Colon (tissue), 2 donors: ENCODE results near the gene CDK5RAP2.

Experiments
- FAIRE-seq: peaks from 2 replicates; lab custom pipeline; 2012; peaks lifted over from hg19 to GRCh38; lab: Jason Lieb, UNC
- donor health status: control.
- donor health status: control.

The CDK5RAP2 gene

DNA sequence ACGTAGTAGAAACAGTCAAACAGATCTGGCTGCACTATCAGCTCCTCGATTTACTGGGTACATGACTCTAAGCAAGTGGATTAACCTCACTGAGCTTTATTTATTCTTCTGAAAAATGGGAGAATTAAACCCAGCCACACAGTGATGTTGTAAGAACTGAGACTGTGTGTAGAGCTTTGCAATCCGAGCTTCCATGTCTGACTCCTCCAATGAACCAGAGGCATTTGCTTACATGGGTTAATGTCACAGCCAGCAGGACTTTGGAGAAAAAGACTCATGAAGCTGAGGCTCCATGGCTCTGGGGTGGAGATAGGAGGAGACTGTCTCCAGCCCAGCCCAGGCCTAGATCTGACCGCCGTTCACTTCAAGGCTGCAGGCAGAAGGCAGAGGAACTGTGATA is 201.3 kb downstream of the CDK5RAP2 start:
- FAIRE-seq, result no peak

- FAIRE-seq, result no peak
Measured at GRCh38 chr9:120377268-120378159, 202.5 kb downstream of the CDK5RAP2 start.

- FAIRE-seq, result no peak
Measured at GRCh38 chr9:120376101-120376500, 203.9 kb downstream of the CDK5RAP2 start.

DNA sequence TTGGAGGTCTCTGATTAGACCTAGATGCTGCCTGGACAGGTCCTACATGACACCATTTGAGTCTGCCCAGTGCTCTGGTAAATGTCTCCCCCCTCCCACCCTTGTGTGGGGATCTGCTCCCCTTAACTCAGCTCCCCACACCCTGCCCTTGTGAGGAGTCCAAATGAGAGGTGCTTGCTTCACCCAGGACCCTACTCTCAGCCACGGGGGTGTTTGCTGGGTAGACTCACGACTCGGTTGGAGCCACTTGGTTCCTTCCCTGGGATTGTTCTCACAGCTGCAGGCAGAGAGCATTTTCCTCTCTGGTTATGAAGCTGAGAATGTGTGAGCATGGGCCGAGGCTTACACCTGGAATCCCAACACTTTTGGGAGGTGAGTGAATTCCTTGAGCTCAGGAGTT is 204.7 kb downstream of the CDK5RAP2 start:
- no peak for FAIRE-seq

DNA sequence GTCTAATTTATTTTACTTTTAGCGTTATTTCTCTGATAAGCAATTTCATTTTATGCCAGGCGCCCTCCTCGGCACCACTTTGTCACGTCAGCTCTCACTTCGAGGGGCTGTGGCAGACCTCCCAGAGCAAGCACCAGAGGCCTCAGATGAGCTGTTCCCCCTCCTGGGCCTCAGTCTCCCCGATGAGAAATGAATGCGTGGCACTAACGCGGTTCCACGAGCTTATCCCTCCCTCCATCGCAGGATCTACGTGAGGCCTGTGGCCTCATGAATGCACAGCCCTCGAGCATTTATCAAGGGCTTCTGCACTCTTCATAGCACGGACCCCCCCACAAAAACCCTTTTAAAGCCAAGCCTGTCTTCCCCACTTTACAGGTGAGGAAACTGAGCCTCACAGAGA is 205.2 kb downstream of the CDK5RAP2 start:
- FAIRE-seq, result no peak

DNA sequence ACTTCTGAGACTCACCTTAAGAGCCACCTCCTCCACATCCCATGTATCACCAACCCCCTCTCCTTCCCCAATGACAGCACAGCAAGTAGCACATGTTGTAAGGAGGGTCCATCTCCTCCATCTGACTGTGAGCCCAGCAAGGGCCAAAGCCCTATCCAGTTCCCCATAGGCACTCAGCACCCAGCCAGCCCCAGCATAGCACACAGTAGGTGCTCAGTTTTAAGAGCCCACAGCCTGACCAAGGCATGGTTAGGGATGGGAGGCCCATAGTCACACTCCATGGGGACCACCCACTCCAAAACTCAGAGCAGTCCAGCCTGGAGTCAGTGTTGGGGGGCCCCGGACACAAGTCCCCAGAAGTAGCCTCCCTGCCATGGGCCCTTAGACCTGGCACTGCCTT is 205.7 kb downstream of the CDK5RAP2 start:
- FAIRE-seq, result no peak

DNA sequence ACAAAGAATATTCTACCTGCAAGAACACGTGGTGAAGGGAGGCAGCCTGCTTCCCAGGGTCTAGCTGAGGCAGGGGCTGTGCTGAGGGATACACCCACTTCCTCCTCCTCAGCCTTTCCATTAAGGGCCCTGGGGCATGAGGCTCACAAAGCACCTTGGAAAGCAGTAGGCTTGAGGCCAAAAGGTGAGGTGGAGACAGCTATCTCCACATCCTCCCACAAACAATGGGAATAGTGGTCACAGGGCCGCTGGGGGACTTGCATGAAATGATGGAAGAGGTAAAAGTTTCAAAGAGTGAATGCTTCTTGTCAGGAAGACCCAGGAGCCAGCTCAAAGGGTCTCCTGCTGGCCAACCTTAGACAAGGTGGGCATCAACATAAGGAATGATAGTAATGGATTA is 207.9 kb downstream of the CDK5RAP2 start:
- FAIRE-seq, result no peak

GRCh38 chr9:120369608-120370220 is 210.3 kb downstream of the CDK5RAP2 start:
- FAIRE-seq, result no peak

DNA sequence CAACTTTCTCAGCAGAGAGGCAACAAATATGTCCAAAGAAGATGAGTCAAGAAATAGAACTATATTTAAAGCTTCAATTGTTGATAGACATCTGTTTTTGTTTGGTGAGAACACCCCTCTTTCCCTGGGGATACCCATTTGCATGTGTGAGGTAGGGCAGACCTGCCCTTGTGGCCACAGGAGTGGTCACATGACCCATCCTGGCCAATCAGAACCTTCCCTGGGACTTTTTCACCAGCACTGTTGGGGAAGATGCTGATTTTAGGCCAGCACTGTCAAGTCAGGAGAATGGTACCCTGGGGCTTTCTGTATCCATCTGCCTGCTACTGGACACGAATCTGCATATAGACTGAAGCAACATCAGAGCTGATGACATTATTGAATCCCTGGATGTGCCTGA is 211.2 kb downstream of the CDK5RAP2 start:
- FAIRE-seq, result no peak

DNA sequence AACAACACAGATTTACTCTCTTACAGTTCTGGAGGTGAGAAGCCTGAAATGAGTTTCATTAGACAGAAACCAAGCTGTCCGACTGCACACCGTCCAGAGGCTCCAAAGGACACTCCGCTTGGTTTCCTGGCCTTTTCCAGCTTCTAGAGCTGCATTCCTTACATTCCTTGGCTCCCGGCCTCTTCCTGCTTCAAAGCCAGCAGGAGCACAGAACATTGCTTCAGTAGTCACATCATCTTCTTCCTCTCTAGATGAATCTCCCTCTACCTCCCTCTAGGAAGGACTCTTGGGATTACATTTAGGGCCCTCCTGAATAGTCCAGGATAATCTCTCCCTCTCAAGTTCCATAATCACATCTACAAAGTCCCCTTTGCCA is 213.3 kb downstream of the CDK5RAP2 start:
- FAIRE-seq, result no peak

GRCh38 chr9:120365386-120365785 is 214.6 kb downstream of the CDK5RAP2 start:
- no peak for FAIRE-seq

DNA sequence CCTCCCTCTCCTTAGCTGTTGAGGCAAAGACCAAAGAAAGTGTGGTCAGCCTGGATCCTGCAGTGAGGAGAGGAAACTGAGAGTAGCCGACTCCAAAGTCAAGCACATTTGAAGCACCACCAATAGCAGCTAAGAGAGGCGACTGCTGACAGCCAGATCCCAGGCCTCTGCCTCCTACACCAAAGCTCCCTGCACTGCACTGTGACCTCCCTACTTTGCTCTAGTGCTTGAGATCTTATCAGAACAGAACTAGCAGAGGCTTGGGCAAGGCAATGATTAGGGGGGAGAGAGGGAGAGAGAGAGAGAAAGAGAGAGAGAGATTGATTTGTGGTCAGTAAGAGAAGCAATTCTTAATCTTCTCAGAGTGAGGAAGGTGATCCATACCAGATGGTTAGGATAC is 216.3 kb downstream of the CDK5RAP2 start:
- FAIRE-seq, result no peak

DNA sequence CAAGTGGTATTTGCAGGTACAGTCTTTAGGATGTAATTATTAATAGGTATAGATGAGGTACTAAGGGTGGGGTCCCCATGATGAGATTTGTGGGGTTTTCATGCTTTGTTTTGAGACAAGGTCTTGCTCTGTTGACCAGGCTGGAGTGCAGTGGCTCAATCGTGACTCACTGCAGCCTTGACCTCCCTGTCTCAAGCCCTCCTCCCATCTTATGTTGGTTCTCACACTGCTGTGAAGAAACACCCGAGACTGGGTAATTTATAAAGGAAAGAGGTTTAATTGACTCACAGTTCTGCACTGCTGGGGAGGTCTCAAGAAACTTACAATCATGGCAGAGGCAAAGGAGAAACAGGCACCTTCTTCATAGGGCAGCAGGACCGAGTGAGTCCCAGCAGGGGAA is 217.5 kb downstream of the CDK5RAP2 start:
- no peak for FAIRE-seq

DNA sequence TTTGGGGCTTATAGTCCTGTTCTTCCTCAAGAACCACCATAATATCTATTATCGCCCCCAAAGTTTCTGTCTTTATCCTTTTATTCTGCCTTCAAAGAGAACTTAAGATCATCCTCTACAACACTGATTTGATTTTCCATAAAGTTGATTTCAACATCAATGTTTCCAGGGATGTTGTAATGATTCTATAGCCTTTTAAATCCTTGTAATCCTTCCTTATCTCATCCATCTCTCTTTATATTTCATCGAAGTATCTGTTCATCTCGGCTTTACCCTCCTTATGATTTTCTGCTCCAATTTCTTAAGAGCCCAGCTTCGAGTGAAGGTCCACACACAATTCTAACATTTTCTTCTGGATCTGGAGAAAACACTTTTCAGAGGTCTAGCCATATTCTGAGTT is 218.4 kb downstream of the CDK5RAP2 start:
- no peak for FAIRE-seq

DNA sequence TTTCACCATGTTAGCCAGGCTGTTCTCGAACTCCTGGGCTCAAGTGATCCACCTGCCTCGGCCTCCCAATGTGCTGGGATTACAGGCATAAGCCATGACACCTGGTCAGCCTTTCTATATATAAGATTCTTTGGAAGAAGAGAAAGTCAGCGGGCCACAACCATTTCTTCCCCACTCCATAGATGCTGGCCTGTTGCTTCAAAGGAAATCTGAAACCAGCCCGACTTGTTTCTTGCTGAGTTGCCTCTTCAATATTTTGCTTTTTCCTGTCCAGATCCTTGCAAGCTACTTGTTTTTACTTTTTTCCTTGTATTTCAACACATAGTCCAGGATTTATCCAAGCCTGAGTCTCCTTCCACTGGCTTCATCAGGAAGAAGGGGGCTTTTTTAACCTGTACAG is 219.5 kb downstream of the CDK5RAP2 start:
- FAIRE-seq, result no peak

- no peak for FAIRE-seq
Measured at GRCh38 chr9:120360046-120360445, 219.9 kb downstream of the CDK5RAP2 start.

- FAIRE-seq, result no peak
Measured at GRCh38 chr9:120358877-120359276, 221.1 kb downstream of the CDK5RAP2 start.

- FAIRE-seq, result no peak
Measured at GRCh38 chr9:120353506-120353905, 226.5 kb downstream of the CDK5RAP2 start.

DNA sequence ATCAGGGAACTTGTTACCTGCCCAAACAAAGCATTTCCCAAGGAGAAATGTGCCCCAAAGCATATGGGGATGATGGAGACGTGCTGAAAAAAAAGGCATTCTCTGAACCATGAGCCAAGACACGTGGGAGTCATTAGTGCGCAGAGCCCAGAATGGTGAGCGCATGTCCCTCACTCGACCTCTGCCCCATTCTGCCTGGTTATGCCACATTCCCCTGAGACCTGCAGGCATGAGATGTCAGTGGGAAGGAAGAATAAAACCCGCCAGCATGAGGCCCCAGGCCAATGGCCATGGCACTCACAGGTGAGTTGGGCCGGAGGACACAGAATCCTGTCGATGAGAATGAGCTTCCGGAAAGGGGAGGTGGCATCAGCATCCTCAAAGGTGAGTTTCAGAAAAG is 228.9 kb downstream of the CDK5RAP2 start:
- no peak for FAIRE-seq

GRCh38 chr9:120350596-120350995 is 229.4 kb downstream of the CDK5RAP2 start:
- no peak for FAIRE-seq

- no peak for FAIRE-seq
Measured at GRCh38 chr9:120348951-120349429, 231.0 kb downstream of the CDK5RAP2 start.

GRCh38 chr9:120345379-120345778 is 234.6 kb downstream of the CDK5RAP2 start:
- FAIRE-seq, result no peak

GRCh38 chr9:120344230-120344629 is 235.7 kb downstream of the CDK5RAP2 start:
- FAIRE-seq, result no peak

- no peak for FAIRE-seq
Measured at GRCh38 chr9:120343416-120343815, 236.6 kb downstream of the CDK5RAP2 start.
